Right cardiac atrium (tissue), 5 donors: ENCODE measurements around the gene GRIK5. TPM values are rescaled to one million over a fixed set of nuclear protein-coding genes. Genes with fewer than 3 reads are reported as not detected.
A peak's percentile ranks its signal among the peaks of the same experiment; 100 is the strongest.

ENCODE experiments used
- ATAC-seq, 2 donors: fragments of 200-7000 bp; cut with Tn5 transposase; one replicate each; pipeline versions ENCODE4 v1.8.0 to v1.9.1; 2020; ENCODE audit warnings: moderate library complexity in 2 of 2, mild to moderate bottlenecking in 1 of 2
- DNase-seq, 3 donors: peaks; one replicate each; pipeline ENCODE4 v3.0.0-alpha.2; 2020
- H3K27ac ChIP-seq: one replicate; pipeline ENCODE4 v1.5.1; 2013; ENCODE audit warnings: mild to moderate bottlenecking, low read length, control low read depth, moderate library complexity
- H3K27me3 ChIP-seq: one replicate; pipeline ENCODE4 v1.6.1; 2013; ENCODE audit not compliant: control insufficient read depth, insufficient read depth
- H3K4me1 ChIP-seq: one replicate; pipeline ENCODE4 v1.6.1; 2013; ENCODE audit warnings: low read length; ENCODE audit not compliant: control insufficient read depth, insufficient read depth
- H3K4me3 ChIP-seq: one replicate; pipeline ENCODE4 v1.5.1; 2013; ENCODE audit warnings: low read length, control low read depth
- H3K9me3 ChIP-seq: one replicate; pipeline ENCODE4 v1.6.1; 2013; ENCODE audit warnings: low read length; ENCODE audit not compliant: control insufficient read depth
- WGBS: extraction: QIAGEN DNeasy Blood & Tissue Kit; methylation state at CpG from one replicate; pipeline ENCODE4 v1.1.7; 2013; 5-methylcytosine and 5-hydroxymethylcytosine counted together
- intact Hi-C, 4 donors: fragments of 100-400 bp; cut with DNase I; formaldehyde crosslinking; loops; one replicate each; pipeline versions ENCODE4 v1.11.0 to v1.14.0; 2022 to 2023
- polyA plus RNA-seq: library from polyadenylated mRNA; stranded (reverse); fragments of 200-250 nt; gene quantifications from one replicate; pipeline ENCODE4 v1.2.3, GENCODE V29; 2013
- total RNA-seq, 4 donors: library from RNA; stranded (reverse); fragmentation: NEBNext Ultra II Directional; extraction: Animal tissue kit (Norgen Biotek cat#: 25700); gene quantifications; one replicate each; pipeline ENCODE4 v1.2.1, GENCODE V29; 2021
- donor health status: healthy with polysubstance abuse.
- donor health status: DM: no; HTN: yes; CAD: no.
- donor health status: DM: no; HTN: no; CAD: no.
- donor health status: DM: no; HTN: yes; CAD: no; lungs with severe emphysema.
- donor health status: DM: yes; HTN: yes; CAD: no.

GRIK5 gene
- total and polyA plus RNA-seq, 5 donors: 8.9 to 18.3 (median 13.8) TPM

DNA sequence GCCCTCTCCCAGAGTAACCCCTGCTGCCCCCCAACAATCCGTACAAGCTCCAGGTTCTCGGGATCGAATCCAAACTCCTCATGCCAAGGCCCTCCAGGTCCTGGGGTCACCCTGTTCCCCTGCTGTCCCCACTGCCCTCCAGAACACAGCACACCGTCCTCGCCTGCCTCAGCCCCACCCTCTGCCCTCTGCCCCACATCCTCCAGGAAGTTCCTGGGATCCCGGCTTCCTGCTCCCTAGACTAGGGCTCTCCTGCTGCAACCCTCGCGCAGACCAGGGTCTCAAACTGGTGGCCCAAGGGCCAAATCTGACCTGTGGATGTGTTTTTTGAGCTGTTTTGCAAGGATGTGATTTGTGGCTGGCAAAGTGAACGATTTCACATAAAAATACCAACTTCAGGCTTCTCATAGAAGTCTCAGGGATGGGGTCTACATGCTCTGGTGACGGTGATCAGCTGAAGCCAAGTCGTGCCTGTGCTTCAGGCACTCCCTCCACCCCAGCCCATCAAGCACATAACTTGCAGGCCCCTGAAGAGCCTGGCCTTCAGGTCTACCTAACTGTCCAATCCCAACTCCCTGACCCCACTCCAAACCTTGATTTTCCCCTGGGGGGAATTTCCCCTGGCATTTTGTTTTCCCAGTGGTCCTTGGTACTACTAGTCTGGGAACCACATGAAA is 112.7 kb downstream of the GRIK5 start:
- no peak overlapping the region for H3K27ac ChIP-seq
- no peaks in the 10 kb centered on the region for H3K9me3 ChIP-seq
- H3K27me3 ChIP-seq: no peaks in the 10 kb centered on the region
- 77% methylated on average over 11 of the region's 11 CpGs for WGBS
- H3K4me1 ChIP-seq: no peaks in the 10 kb centered on the region
- intact Hi-C loops: no loop called here
- DNase-seq: peak in 1 of 3 donors; percentile 38
- no peak for ATAC-seq
- H3K4me3 ChIP-seq: no peak overlapping the region

DNA sequence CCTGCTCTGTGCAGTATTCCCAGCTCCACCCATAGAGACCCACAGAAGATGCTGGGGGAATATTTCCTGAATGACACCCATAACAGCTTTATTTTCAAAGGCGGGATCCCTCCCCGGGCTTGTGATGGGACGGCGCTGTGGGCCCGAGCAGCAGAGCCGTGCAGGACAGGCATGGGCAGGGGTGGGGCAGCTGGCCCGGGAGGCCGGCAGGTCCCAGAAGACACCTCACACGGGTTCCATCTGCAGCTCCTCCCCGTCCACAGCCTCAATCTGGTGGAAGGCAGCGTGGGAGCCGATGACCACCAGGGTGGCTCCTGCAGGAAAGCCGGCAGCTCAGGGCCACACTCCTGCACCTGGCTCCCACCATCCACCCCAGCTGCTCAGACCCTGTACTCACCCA is 113.4 kb downstream of the GRIK5 start:
- no peak overlapping the region for H3K4me3 ChIP-seq
- no peaks in the 10 kb centered on the region for H3K9me3 ChIP-seq
- peak in 1 of 3 donors; percentile 46 for DNase-seq
- WGBS: 87% methylated on average over 13 of the region's 13 CpGs
- H3K27me3 ChIP-seq: no peaks in the 10 kb centered on the region
- intact Hi-C loops: no loop called here
- H3K4me1 ChIP-seq: no peaks in the 10 kb centered on the region
- no peak overlapping the region for H3K27ac ChIP-seq
- no peak for ATAC-seq

DNA sequence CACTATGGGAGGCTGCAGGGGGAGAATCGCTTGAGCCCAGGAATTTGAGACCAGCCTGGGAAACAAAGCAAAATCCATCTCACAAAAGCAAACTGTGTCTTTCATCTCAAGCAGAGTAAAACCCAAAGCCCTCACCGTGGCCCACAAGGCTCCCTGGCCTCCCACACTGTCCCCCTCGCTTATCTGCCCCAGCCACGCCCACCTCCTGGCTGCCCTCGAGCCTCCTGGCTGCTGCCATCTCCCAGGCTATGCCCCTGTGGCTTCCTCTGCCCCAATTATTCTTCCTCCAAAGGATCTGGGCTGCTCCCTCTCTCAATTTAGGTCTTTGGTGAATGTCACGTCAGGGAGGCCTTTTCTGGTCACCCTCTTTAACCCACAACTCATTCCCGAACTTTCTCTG is 114.5 kb downstream of the GRIK5 start:
- peak in 1 of 3 donors; percentile 50 for DNase-seq
- Histone ChIP-seq H3K27ac (no peak overlapping the region), H3K27me3 (no peaks in the 10 kb centered on the region), H3K4me1 (no peaks in the 10 kb centered on the region), H3K4me3 (no peak overlapping the region), H3K9me3 (no peaks in the 10 kb centered on the region)
- ATAC-seq: no peak
- 58% methylated on average over 7 of the region's 7 CpGs for WGBS
- intact Hi-C loops: no loop called here

DNA sequence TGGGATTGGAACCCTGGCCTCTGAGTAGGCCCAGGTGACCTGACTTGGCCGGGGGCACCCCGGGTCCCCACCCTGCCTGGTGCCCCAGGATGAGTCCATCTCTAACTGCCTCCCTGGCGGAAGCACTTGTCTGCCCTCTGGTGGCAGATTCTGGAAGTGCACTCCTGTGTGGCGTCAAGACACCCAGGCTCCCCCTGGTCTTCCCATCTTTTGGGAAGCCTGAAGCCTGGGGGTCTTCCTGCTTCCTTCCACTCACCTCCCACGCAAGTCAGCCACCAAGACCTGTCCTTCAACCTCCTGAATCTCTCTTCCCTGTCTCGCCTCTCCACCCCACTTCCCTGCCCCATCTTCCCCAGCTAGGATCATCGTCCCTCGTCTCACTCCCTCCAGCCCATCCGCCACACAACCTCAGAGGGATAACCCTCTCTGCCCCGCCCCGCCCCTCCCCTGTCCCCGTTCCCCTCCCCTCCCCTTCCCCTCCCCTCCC is 118.3 kb downstream of the GRIK5 start:
- DNase-seq (peak; percentile 76 to 90 (median 90)), ATAC-seq (peak; percentile 56 to 71)
- no peaks in the 10 kb centered on the region for H3K4me1 ChIP-seq
- intact Hi-C loops: loop anchor here in 2 of 4 donors (5.0 kb wide), 1 partner anchor 79 kb away; no protein-coding TSS in a partner anchor
- no peaks in the 10 kb centered on the region for H3K9me3 ChIP-seq
- WGBS: 3% methylated on average over 12 of the region's 12 CpGs
- no peaks in the 10 kb centered on the region for H3K27me3 ChIP-seq
- no peak overlapping the region for H3K27ac ChIP-seq
- no peak overlapping the region for H3K4me3 ChIP-seq

Other genes starting within 250 kb of the GRIK5 start
- gene LYPD4, start 225.5 kb downstream of the GRIK5 start, total RNA-seq: not detected
- gene LYPD4, start 225.5 kb downstream of the GRIK5 start, polyA plus RNA-seq: not detected
- gene DMRTC2, start 225.2 kb downstream of the GRIK5 start, total RNA-seq: not detected
- not detected for gene DMRTC2, start 225.2 kb downstream of the GRIK5 start, polyA plus RNA-seq
- gene RPS19, start 210.0 kb downstream of the GRIK5 start, total RNA-seq: 100 to 1,000 TPM; 625 to 784 (median 741) TPM
- gene RPS19, start 210.0 kb downstream of the GRIK5 start, polyA plus RNA-seq: 863 TPM
- under 1 TPM in 2 of 4 donors, not detected in 2; 0.37 to 0.58 TPM for gene CD79A, start 192.9 kb downstream of the GRIK5 start, total RNA-seq
- gene CD79A, start 192.9 kb downstream of the GRIK5 start, polyA plus RNA-seq: 0.09 TPM
- 10 to 100 TPM; 39.7 to 43.9 (median 40.8) TPM for gene ARHGEF1, start 187.0 kb downstream of the GRIK5 start, total RNA-seq
- 42.8 TPM for gene ARHGEF1, start 187.0 kb downstream of the GRIK5 start, polyA plus RNA-seq
- under 1 TPM in 1 of 4 donors, not detected in 3; 0.20 TPM for gene ERFL, start 141.8 kb downstream of the GRIK5 start, total RNA-seq
- 0.02 TPM for gene ERFL, start 141.8 kb downstream of the GRIK5 start, polyA plus RNA-seq
- gene RABAC1, start 110.9 kb downstream of the GRIK5 start, total RNA-seq: 100 to 1,000 TPM in 1 of 4 donors, 10 to 100 TPM in 3; 79.6 to 113 (median 90.3) TPM
- 140 TPM for gene RABAC1, start 110.9 kb downstream of the GRIK5 start, polyA plus RNA-seq
- 100 to 1,000 TPM; 194 to 295 (median 234) TPM for gene ATP1A3, start 76.0 kb downstream of the GRIK5 start, total RNA-seq
- 104 TPM for gene ATP1A3, start 76.0 kb downstream of the GRIK5 start, polyA plus RNA-seq
- gene ZNF574, start 6.0 kb upstream of the GRIK5 start, total RNA-seq: 1 to 10 TPM; 8.4 to 9.3 (median 8.5) TPM
- 5.2 TPM for gene ZNF574, start 6.0 kb upstream of the GRIK5 start, polyA plus RNA-seq
- 1 to 10 TPM; 1.4 to 1.6 (median 1.6) TPM for gene POU2F2, start 62.2 kb upstream of the GRIK5 start, total RNA-seq
- 0.77 TPM for gene POU2F2, start 62.2 kb upstream of the GRIK5 start, polyA plus RNA-seq
- 10 to 100 TPM; 14.6 to 19.9 (median 17.8) TPM for gene DEDD2, start 147.5 kb upstream of the GRIK5 start, total RNA-seq
- gene DEDD2, start 147.5 kb upstream of the GRIK5 start, polyA plus RNA-seq: 21.6 TPM
- 1 to 10 TPM; 5.4 to 7.3 (median 6.5) TPM for gene ZNF526, start 150.1 kb upstream of the GRIK5 start, total RNA-seq
- 3.3 TPM for gene ZNF526, start 150.1 kb upstream of the GRIK5 start, polyA plus RNA-seq
- gene GSK3A, start 172.4 kb upstream of the GRIK5 start, total RNA-seq: 10 to 100 TPM; 32.0 to 37.3 (median 34.9) TPM
- gene GSK3A, start 172.4 kb upstream of the GRIK5 start, polyA plus RNA-seq: 46.5 TPM
- 10 to 100 TPM; 33.3 to 58.1 (median 48.1) TPM for gene ERF, start 184.9 kb upstream of the GRIK5 start, total RNA-seq
- 39.1 TPM for gene ERF, start 184.9 kb upstream of the GRIK5 start, polyA plus RNA-seq
- gene CIC, start 199.0 kb upstream of the GRIK5 start, total RNA-seq: 10 to 100 TPM; 36.4 to 42.7 (median 39.6) TPM
- gene CIC, start 199.0 kb upstream of the GRIK5 start, polyA plus RNA-seq: 28.6 TPM
- under 1 TPM in 3 of 4 donors, not detected in 1; 0.20 to 0.32 (median 0.26) TPM for gene PRR19, start 231.9 kb upstream of the GRIK5 start, total RNA-seq
- 0.29 TPM for gene PRR19, start 231.9 kb upstream of the GRIK5 start, polyA plus RNA-seq
- gene PAFAH1B3, start 232.4 kb upstream of the GRIK5 start, total RNA-seq: 1 to 10 TPM; 1.6 to 5.9 (median 4.4) TPM
- 4.3 TPM for gene PAFAH1B3, start 232.4 kb upstream of the GRIK5 start, polyA plus RNA-seq
- 1 to 10 TPM in 3 of 4 donors, under 1 TPM in 1; 0.91 to 1.6 (median 1.2) TPM for gene TMEM145, start 243.1 kb upstream of the GRIK5 start, total RNA-seq
- gene TMEM145, start 243.1 kb upstream of the GRIK5 start, polyA plus RNA-seq: 0.41 TPM